Nephron (organoid): ENCODE results near the gene AFG3L2.

ENCODE experiments used
- H3K27ac Mint-ChIP-seq, 3 experiments: 2 replicates each; pipeline ENCODE4 v1.8.0; 2020; ENCODE audit warnings: mixed read lengths in 3 of 3, mild to moderate bottlenecking in 2 of 3, moderate library complexity in 1 of 3
- H3K27me3 Mint-ChIP-seq: 2 replicates; pipeline ENCODE4 v1.8.0; 2021; ENCODE audit warnings: low read depth, mild to moderate bottlenecking, moderate library complexity, mixed read lengths
- H3K36me3 Mint-ChIP-seq: 2 replicates; pipeline ENCODE4 v1.8.0; 2020; ENCODE audit warnings: low read depth, mixed read lengths
- H3K4me1 Mint-ChIP-seq: 2 replicates; pipeline ENCODE4 v1.8.0; 2020; ENCODE audit warnings: mixed read lengths
- H3K4me3 Mint-ChIP-seq, 3 experiments: 2 replicates each; pipeline ENCODE4 v1.8.0; 2020; ENCODE audit warnings: mild to moderate bottlenecking in 3 of 3, mixed read lengths in 3 of 3, moderate library complexity in 2 of 3
- H3K9me3 Mint-ChIP-seq: 2 replicates; pipeline ENCODE4 v1.8.0; 2020; ENCODE audit warnings: mixed read lengths
- TF ChIP-seq, protein P1 (sequence below), 3 experiments: fragments of 200-600 bp; sonication (generic); IDR thresholded peaks; one replicate each; pipeline ENCODE4 v1.5.0; 2021; ENCODE audit warnings: antibody characterized with exemption in 3 of 3; ENCODE audit not compliant: unreplicated experiment in 3 of 3

The AFG3L2 gene

DNA sequence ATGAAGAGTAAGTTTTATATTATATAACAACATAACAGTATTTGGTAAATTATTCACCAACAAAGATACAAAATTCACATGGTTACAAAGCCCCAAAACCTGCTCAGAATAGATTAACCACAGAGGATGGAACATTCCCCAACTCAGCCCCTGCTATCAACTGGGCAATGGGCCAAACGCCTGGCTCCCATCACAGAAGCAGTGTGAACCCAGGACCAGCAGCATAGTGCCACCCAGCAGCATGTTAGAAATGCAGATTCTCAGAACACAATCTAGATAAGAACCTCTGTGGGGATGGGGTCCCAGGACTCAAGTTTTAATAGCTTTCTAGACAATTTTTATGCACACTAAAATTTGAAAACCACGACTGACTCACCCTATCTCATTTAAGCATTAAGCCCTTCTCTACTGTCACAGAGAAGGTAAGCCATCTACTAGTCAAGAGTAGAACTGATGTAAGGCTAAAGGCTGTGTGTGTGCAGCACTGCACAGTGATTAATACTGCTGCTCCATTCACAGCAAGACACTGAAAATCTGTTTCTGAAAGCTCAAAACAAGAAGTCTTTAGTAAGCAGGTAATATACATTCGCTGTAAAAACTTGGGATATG, 15.2 kb downstream of the AFG3L2 start:
- H3K4me3 Mint-ChIP-seq = no peak overlapping the region
- H3K27me3 Mint-ChIP-seq = no peaks in the 10 kb centered on the region
- H3K9me3 Mint-ChIP-seq = no peaks in the 10 kb centered on the region
- TF ChIP-seq, protein P1, sequence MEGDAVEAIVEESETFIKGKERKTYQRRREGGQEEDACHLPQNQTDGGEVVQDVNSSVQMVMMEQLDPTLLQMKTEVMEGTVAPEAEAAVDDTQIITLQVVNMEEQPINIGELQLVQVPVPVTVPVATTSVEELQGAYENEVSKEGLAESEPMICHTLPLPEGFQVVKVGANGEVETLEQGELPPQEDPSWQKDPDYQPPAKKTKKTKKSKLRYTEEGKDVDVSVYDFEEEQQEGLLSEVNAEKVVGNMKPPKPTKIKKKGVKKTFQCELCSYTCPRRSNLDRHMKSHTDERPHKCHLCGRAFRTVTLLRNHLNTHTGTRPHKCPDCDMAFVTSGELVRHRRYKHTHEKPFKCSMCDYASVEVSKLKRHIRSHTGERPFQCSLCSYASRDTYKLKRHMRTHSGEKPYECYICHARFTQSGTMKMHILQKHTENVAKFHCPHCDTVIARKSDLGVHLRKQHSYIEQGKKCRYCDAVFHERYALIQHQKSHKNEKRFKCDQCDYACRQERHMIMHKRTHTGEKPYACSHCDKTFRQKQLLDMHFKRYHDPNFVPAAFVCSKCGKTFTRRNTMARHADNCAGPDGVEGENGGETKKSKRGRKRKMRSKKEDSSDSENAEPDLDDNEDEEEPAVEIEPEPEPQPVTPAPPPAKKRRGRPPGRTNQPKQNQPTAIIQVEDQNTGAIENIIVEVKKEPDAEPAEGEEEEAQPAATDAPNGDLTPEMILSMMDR (IDR thresholded peaks at IDR 0.05; ENCODE audit: unreplicated experiment in 3 of 3) = no peak
- H3K4me1 Mint-ChIP-seq = no peaks in the 10 kb centered on the region
- H3K36me3 Mint-ChIP-seq = peaks cover 64% of the 10 kb centered on the region
- no peak overlapping the region for H3K27ac Mint-ChIP-seq

DNA sequence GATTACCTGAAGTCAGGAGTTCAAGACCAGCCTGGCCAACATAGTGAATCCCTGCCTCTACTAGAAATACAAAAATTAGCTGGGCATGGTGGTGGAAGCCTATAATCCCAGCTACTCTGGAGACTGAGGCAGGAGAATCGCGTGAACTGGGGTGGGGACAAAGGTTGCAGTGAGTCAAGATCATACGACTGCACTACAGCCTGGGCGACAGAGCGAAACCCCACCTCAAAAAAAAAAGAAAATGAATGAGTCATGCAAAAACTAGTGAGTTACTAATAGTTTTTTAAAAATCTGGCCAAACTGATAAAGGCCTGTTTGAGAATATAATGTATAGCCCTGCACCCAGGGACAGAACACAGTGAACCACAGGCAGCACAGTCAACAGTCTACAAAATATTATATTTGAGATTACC, 17.5 kb downstream of the AFG3L2 start:
- Mint-ChIP-seq H3K27ac (no peak overlapping the region), H3K9me3 (no peaks in the 10 kb centered on the region), H3K36me3 (peaks cover 66% of the 10 kb centered on the region), H3K27me3 (no peaks in the 10 kb centered on the region), H3K4me1 (no peaks in the 10 kb centered on the region), H3K4me3 (no peak overlapping the region)
- TF ChIP-seq, protein P1 (IDR thresholded peaks at IDR 0.05; ENCODE audit: unreplicated experiment in 3 of 3) = no peak

DNA sequence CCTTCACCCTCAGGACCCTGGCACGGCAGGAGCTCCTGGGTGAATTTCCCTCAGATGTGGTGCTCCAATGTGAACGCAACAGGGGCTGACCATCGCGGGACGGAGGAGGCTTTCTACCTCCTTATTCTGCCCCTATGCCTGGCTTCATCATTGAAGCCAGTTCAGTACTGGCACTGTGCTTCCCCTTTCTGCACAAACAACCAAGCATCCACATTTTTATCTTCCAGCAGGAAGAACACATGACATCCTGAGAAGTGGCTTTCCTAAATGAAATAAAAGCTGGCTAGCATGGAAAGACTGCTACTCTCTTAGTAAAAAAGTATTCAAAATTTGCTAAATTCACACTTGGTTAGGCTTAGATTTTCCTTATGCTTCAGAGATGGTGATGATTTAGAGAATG, 24.8 kb downstream of the AFG3L2 start:
- Mint-ChIP-seq H3K4me3 (no peak overlapping the region), H3K36me3 (peaks cover 79% of the 10 kb centered on the region), H3K4me1 (no peaks in the 10 kb centered on the region), H3K27ac (no peak overlapping the region), H3K9me3 (no peaks in the 10 kb centered on the region), H3K27me3 (no peaks in the 10 kb centered on the region)
- TF ChIP-seq, protein P1 (IDR thresholded peaks at IDR 0.05; ENCODE audit: unreplicated experiment in 3 of 3) = no peak

DNA sequence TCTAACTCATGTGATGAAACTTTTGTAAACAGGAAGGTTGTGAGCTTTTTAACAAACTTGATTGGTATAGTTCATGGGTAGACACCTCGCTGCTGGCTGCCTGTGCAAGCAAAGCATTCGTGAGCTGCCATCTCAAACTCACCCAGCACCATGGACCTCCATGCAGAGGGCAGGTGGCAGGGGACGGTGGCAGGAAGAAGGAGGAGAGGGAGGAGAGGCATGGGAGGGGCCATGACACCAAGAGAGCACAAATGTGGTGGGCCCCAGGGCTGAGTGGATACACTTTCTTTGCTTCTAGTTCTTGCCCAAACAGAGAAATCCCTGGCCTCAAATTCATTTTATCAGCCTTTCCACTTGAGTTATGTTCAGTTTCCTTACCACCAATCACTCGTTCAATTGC, 29.1 kb downstream of the AFG3L2 start:
- Mint-ChIP-seq H3K4me1 (no peaks in the 10 kb centered on the region), H3K4me3 (no peak overlapping the region), H3K36me3 (peaks cover 75% of the 10 kb centered on the region), H3K27ac (no peak overlapping the region), H3K27me3 (no peaks in the 10 kb centered on the region), H3K9me3 (no peaks in the 10 kb centered on the region)
- TF ChIP-seq, protein P1 (IDR thresholded peaks at IDR 0.05; ENCODE audit: unreplicated experiment in 3 of 3) = no peak

DNA sequence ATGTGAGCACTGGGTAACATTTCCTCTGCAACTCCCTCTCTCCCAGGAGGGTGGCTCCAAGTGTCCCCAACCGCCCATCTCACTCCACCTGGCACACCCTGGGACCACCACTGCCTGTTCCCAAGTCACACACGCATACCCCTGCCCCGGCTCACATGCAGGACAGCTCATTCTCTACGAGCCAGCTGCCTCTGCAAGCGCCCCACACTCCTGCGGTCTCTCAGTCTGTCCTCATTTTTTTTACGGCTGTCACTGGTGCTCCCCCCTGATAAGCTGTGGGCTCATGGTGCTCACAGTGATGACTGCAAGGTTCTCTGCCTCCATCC, 30.8 kb downstream of the AFG3L2 start:
- no peaks in the 10 kb centered on the region for H3K4me1 Mint-ChIP-seq
- H3K36me3 Mint-ChIP-seq = peaks cover 81% of the 10 kb centered on the region
- no peak overlapping the region for H3K4me3 Mint-ChIP-seq
- TF ChIP-seq, protein P1 (IDR thresholded peaks at IDR 0.05; ENCODE audit: unreplicated experiment in 3 of 3) = no peak
- no peaks in the 10 kb centered on the region for H3K9me3 Mint-ChIP-seq
- no peaks in the 10 kb centered on the region for H3K27me3 Mint-ChIP-seq
- no peak overlapping the region for H3K27ac Mint-ChIP-seq

DNA sequence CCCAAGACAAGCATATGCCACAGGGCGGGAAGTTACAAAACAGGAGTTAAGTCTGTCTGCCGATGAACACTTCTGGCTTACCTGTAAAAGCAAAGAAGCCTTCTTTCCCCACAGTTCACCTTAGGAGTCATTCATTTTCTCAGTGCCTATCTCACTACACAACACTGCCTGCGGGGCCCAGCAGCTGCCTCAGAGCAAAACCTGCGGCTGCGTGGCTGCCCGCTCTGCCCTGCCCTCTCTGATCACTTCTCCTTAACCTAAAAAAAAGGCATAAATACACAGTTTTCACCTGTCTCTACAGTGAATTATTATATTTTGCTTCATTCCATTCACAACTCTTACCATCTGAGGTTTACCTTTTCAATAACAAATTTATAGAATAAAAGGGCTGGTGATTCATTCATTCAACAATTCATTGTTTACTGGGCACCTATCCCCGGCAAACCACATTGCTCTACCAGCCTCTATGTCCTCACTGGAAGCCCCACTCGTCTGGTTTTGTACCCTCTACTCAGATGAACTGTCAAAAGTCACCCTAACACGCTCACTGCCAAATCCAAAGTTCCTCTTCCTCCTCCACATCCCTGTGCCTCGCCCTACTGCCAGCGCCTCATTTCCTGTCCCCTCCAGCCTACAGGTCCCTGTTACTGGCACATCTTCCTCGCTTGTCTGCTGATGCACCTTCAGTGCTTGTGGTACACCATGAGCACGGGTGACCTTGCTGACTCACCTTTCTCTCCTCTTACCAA, 31.4 kb downstream of the AFG3L2 start:
- Mint-ChIP-seq H3K27me3 (no peaks in the 10 kb centered on the region), H3K27ac (no peak overlapping the region), H3K9me3 (no peaks in the 10 kb centered on the region), H3K4me1 (no peaks in the 10 kb centered on the region), H3K4me3 (no peak overlapping the region), H3K36me3 (peaks cover 79% of the 10 kb centered on the region)
- TF ChIP-seq, protein P1 (IDR thresholded peaks at IDR 0.05; ENCODE audit: unreplicated experiment in 3 of 3) = no peak
